Esophagus squamous epithelium (tissue), 4 donors: ENCODE results near the gene DNAJC4.

ENCODE experiments used
- CTCF ChIP-seq, 6 experiments: fragments of 450-650 bp in 4 of 6; fragments of 200-600 bp in 2 of 6; sonication (generic) in 2 of 6; IDR thresholded peaks; one replicate each; pipeline ENCODE4 v1.5.1; 2016 to 2019; ENCODE audit warnings: antibody characterized with exemption in 6 of 6, mild to moderate bottlenecking in 4 of 6, moderate library complexity in 4 of 6
- POLR2A ChIP-seq, 4 donors: fragments of 450-650 bp; IDR thresholded peaks; one replicate each; pipeline ENCODE4 v1.6.1; 2017; ENCODE audit warnings: antibody characterized with exemption in 4 of 4, mild to moderate bottlenecking in 4 of 4, moderate library complexity in 3 of 4

GRCh38 chr11:64250415-64251015 lies 20.2 kb downstream of the DNAJC4 start:
- TF ChIP-seq POLR2A (IDR thresholded peaks at IDR 0.05) = no peak
- TF ChIP-seq CTCF (IDR thresholded peaks at IDR 0.05) = no peak
